ENCODE results near the gene CX3CL1. TPM values are rescaled to one million over a fixed set of nuclear protein-coding genes. Genes with fewer than 3 reads are reported as not detected.
"Not testable (repeated sequence)": the region's sequence is repeated elsewhere in the genome, so short reads cannot be mapped to it uniquely, and the experiment has no call there.

Gene CX3CL1
- total RNA-seq, 4 donors from 2014 or later = 7.1 to 59.7 (median 11.9) TPM

DNA sequence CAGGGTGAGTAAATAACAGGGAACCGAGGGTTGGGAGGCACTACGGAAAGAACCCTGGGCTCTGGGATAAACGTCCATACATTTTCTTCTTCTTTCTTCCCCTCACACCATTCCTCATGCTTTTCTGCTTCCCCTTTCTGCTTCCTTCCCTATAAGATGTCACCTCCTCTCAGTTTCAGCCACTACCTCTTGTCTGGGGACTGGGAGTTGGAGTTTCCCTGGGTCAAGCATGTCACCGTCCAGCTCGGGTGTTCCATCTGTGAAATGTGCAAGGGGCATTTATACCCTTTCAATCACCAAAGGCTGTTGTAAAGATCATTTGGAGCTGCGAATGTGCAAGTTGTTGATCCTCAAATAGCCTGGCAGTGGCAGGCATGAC, 31.2 kb upstream of the CX3CL1 start:
- TF ChIP-seq, protein P1, sequence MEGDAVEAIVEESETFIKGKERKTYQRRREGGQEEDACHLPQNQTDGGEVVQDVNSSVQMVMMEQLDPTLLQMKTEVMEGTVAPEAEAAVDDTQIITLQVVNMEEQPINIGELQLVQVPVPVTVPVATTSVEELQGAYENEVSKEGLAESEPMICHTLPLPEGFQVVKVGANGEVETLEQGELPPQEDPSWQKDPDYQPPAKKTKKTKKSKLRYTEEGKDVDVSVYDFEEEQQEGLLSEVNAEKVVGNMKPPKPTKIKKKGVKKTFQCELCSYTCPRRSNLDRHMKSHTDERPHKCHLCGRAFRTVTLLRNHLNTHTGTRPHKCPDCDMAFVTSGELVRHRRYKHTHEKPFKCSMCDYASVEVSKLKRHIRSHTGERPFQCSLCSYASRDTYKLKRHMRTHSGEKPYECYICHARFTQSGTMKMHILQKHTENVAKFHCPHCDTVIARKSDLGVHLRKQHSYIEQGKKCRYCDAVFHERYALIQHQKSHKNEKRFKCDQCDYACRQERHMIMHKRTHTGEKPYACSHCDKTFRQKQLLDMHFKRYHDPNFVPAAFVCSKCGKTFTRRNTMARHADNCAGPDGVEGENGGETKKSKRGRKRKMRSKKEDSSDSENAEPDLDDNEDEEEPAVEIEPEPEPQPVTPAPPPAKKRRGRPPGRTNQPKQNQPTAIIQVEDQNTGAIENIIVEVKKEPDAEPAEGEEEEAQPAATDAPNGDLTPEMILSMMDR (IDR thresholded peaks at IDR 0.05) = no peak
- no peak for DNase-seq (ENCODE audit: low spot score)
- no peak for ATAC-seq (ENCODE audit: low FRiP score)

DNA sequence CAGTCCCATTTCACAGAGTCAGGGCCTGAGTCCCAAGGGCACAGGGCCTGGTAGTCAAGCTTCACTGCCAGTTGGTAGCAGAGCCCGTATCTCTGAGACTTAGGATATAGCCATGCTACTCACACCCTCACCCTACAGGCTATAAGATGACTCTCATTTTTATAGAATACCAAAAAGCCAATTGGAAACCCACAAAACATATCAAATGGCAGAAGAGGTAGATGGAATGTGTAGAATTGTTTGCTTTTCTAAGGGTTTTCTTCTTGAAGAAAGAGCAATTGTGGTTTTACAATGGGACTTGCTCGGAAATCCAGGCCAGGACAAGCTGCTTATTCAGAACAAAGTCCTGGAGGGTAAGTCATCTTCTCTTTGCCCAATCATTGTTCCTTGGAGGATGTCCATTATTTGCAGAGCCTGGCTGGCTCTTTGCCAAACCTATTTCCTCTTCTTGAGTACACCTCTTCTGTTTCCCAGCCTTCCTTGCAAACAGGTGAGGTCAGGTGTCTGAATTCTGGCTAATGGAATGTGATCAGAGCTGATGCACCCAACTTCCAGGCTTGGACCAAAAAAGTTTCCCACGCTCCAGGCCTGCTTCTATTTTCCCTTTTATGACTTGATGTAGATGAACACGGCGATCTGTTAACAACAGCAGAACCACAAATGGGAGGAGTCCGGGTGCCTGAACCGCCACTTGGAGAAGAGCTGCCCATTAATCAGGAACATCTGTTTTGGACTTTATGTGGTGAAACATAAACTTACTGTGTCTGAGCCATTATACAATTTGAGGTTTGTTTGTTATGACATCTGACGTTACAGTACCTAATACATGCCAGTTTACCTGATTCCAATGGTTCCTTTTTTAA, 30.6 kb upstream of the CX3CL1 start:
- no peak for ATAC-seq (ENCODE audit: low FRiP score)
- TF ChIP-seq, protein P1 (IDR thresholded peaks at IDR 0.05) = no peak
- DNase-seq (ENCODE audit: low spot score) = no peak

DNA sequence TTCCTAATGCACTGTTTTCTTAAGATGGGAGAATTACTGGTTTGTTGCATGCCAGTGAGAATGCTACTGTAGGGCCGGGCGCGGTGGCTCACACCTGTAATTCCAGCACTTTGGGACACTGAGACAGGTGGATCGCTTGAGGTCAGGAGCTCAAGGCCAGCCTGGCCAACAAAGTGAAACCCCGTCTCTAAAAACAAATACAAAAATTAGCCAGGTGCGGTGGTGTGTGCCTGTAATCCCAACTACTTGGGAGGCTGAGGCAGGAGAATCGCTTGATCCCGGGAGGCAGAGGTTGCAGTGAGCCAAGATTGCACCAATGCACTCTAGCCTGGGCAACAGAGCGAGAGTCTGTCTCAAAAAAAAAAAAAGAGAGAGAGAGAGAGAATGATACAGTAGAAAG, 29.7 kb upstream of the CX3CL1 start:
- not testable (repeated sequence) for DNase-seq (ENCODE audit: low spot score); ATAC-seq (ENCODE audit: low FRiP score)

DNA sequence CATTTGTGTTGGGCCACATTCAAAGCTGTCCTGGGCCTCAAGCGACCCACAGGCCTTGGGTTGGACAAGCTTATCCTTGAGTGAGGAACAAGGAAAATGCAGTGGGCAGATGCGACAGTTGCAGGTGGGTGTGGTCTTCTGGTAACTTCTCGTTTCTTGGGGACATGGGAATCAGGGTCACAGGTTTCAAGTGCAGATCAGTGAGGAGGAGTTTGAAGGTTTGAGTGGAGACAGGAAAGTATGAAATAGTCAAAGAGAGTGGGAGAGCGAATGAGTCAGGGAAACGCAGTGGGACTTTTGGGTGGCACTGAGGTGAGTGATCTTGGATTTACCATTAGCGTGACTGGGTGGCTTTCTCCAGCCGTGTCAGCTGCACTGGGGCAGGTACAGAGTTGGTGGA, 29.1 kb upstream of the CX3CL1 start:
- ATAC-seq (ENCODE audit: low FRiP score) (no peak), DNase-seq (ENCODE audit: low spot score) (no peak)
- TF ChIP-seq, protein P1 (IDR thresholded peaks at IDR 0.05) = no peak

DNA sequence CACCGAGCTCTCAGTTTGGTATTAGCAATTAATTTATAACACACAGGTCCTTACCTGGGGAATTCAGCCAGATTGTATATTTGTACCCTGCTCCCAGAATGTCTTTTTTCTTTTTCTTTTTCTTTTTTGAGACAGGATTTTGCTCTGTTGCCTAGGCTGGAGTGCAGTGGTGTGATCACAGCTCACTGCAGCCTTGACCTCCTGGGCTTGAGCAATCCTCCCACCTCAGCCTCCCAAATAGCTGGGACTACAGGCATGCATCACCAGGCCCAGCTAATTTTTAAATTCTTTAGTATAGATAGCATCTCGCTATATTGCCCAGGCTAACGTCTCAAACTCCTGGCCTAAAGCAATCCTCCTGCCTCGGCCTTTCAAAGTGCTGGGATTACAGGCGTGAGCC, 28.2 kb upstream of the CX3CL1 start:
- ATAC-seq (ENCODE audit: low FRiP score) = not testable (repeated sequence)

DNA sequence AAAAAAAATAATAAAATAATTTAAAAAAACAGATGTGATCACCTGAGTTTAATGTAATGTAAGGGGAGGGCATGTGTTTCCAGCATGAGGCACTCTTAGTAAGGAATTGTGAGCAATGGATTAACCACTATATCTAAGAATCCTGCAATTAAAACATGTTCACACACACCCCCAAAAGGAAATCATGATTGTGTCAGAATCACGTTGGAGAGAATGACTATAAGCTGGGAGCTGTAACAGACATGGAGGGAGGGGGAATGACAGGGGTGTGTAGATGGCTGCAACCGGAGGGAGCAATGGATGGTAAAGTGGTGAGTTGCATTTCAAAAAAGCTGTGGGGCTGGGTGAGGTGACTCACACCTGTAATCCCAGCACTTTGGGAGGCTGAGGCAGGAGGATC, 27.3 kb upstream of the CX3CL1 start:
- no peak for ATAC-seq (ENCODE audit: low FRiP score)
- no peak for DNase-seq (ENCODE audit: low spot score)
- TF ChIP-seq, protein P1 (IDR thresholded peaks at IDR 0.05) = no peak

More for the DNA sequence above, 28.2 kb upstream of the CX3CL1 start:
- DNase-seq (ENCODE audit: low spot score) = not testable (repeated sequence)

DNA sequence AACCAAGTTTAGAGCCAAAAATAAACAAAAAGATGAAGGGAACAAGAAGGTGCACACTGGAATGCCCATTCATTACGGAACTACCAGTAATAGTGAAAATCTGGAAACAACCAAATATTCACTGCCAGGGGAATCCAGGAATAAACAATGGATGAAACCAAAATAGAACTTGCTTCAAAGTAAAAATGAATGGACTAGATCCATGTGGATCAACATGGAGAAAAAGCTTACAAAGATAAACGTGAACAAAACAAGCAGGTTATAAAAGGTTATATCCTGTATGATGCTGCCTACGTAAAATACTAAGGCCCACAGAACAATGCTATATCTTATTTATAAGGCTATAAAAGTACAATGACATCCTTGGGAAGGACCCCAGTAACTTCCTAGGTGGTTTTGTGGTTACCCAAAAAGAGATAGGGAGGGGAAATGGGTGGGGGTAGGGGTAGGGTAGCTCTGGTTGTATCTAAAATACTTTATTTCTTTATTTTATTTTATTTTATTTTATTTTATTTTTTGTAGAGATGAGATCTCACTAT, 26.6 kb upstream of the CX3CL1 start:
- DNase-seq (ENCODE audit: low spot score) (no peak), ATAC-seq (ENCODE audit: low FRiP score) (no peak)
- TF ChIP-seq, protein P1 (IDR thresholded peaks at IDR 0.05) = no peak

DNA sequence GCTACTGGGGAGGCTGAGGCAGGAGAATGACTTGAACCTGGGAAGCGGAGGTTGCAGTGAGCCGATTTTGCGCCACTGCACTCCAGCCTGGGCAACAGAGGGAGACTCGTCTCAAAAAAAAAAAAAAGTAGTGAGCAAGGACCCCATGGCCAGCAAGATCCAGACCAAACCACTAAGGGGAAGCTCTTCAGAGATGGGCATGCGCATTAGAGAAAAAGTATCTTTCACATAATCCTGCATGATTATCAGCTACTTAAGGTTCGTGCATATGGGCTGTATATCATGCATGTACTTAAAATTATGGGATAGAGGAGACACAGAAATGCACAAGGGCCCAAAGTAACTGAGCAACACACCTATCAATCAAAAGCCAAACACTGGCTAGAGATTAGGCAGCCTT, 24.4 kb upstream of the CX3CL1 start:
- ATAC-seq (ENCODE audit: low FRiP score) (no peak), DNase-seq (ENCODE audit: low spot score) (no peak)
- TF ChIP-seq, protein P1 (IDR thresholded peaks at IDR 0.05) = no peak

All from omental fat pad (tissue), 4 donors.